ENCODE measurements around the gene ATF6.
"Not testable (repeated sequence)": the region's sequence is repeated elsewhere in the genome, so short reads cannot be mapped to it uniquely, and the experiment has no call there.

ATF6 gene

GRCh38 chr1:161781995-161782394, 15.9 kb downstream of the ATF6 start:
- DNase-seq (ENCODE audit: low read depth, low spot score) = no peak

- no peak for DNase-seq (ENCODE audit: low read depth, low spot score)
These were observed 16.8 kb downstream of the ATF6 start for GRCh38 chr1:161782886-161783285.

- DNase-seq (ENCODE audit: low read depth, low spot score) = no peak
These were observed 18.8 kb downstream of the ATF6 start for GRCh38 chr1:161784968-161785367.

GRCh38 chr1:161787355-161787754, 21.2 kb downstream of the ATF6 start:
- DNase-seq (ENCODE audit: low read depth, low spot score) = no peak

GRCh38 chr1:161790587-161791317, 24.6 kb downstream of the ATF6 start:
- no peak for DNase-seq (ENCODE audit: low read depth, low spot score)

- DNase-seq (ENCODE audit: low read depth, low spot score) = no peak
These were observed 26.0 kb downstream of the ATF6 start for GRCh38 chr1:161791904-161792655.

GRCh38 chr1:161792740-161793139, 26.6 kb downstream of the ATF6 start:
- DNase-seq (ENCODE audit: low read depth, low spot score) = no peak

GRCh38 chr1:161799792-161800191, 33.7 kb downstream of the ATF6 start:
- no peak for DNase-seq (ENCODE audit: low read depth, low spot score)

- no peak for DNase-seq (ENCODE audit: low read depth, low spot score)
These were observed 35.8 kb downstream of the ATF6 start for GRCh38 chr1:161801955-161802354.

GRCh38 chr1:161803181-161803580, 37.1 kb downstream of the ATF6 start:
- no peak for DNase-seq (ENCODE audit: low read depth, low spot score)

GRCh38 chr1:161805399-161806197, 39.5 kb downstream of the ATF6 start:
- DNase-seq (ENCODE audit: low read depth, low spot score) = no peak

- not testable (repeated sequence) for DNase-seq (ENCODE audit: low read depth, low spot score)
These were observed 43.1 kb downstream of the ATF6 start for GRCh38 chr1:161809202-161809601.

- not testable (repeated sequence) for DNase-seq (ENCODE audit: low read depth, low spot score)
These were observed 43.5 kb downstream of the ATF6 start for GRCh38 chr1:161809656-161810055.

GRCh38 chr1:161810780-161811179, 44.7 kb downstream of the ATF6 start:
- no peak for DNase-seq (ENCODE audit: low read depth, low spot score)

- no peak for DNase-seq (ENCODE audit: low read depth, low spot score)
These were observed 50.1 kb downstream of the ATF6 start for GRCh38 chr1:161816201-161816600.

GRCh38 chr1:161817176-161817730, 51.1 kb downstream of the ATF6 start:
- no peak for DNase-seq (ENCODE audit: low read depth, low spot score)

- no peak for DNase-seq (ENCODE audit: low read depth, low spot score)
These were observed 54.8 kb downstream of the ATF6 start for GRCh38 chr1:161820914-161821313.

GRCh38 chr1:161824618-161825017, 58.5 kb downstream of the ATF6 start:
- no peak for DNase-seq (ENCODE audit: low read depth, low spot score)

- DNase-seq (ENCODE audit: low read depth, low spot score) = no peak
These were observed 59.7 kb downstream of the ATF6 start for GRCh38 chr1:161825831-161826230.

- DNase-seq (ENCODE audit: low read depth, low spot score) = no peak
These were observed 60.4 kb downstream of the ATF6 start for GRCh38 chr1:161826478-161826877.

- no peak for DNase-seq (ENCODE audit: low read depth, low spot score)
These were observed 61.7 kb downstream of the ATF6 start for GRCh38 chr1:161827786-161828185.

Measured in ELF-1 (cell line).